Measurements from ENCODE around the gene TMEM95.
"Not testable (repeated sequence)": the region's sequence is repeated elsewhere in the genome, so short reads cannot be mapped to it uniquely, and the experiment has no call there.

The TMEM95 gene

GRCh38 chr17:7348478-7349242, 6.3 kb upstream of the TMEM95 start:
- no peak for DNase-seq

- peak; percentile 84 for DNase-seq
Measured at GRCh38 chr17:7351665-7352502, 3.1 kb upstream of the TMEM95 start, which contains the start of gene KCTD11. Gene KCTD11 (plus strand): TSS chr17:7352162.

GRCh38 chr17:7352503-7352889, 2.5 kb upstream of the TMEM95 start:
- peak; percentile 30 for DNase-seq

GRCh38 chr17:7352910-7353635, 1.9 kb upstream of the TMEM95 start:
- no peak for DNase-seq

GRCh38 chr17:7354262-7354843, 603 bp upstream of the TMEM95 start:
- DNase-seq, result peak; percentile 38

GRCh38 chr17:7355573-7355972, 617 bp downstream of the TMEM95 start:
- DNase-seq, result no peak

GRCh38 chr17:7356072-7356549, 1.2 kb downstream of the TMEM95 start:
- peak; percentile 88 for DNase-seq

GRCh38 chr17:7356756-7357155, 1.8 kb downstream of the TMEM95 start:
- no peak for DNase-seq

GRCh38 chr17:7357381-7357780, 2.4 kb downstream of the TMEM95 start:
- DNase-seq, result no peak

DNA sequence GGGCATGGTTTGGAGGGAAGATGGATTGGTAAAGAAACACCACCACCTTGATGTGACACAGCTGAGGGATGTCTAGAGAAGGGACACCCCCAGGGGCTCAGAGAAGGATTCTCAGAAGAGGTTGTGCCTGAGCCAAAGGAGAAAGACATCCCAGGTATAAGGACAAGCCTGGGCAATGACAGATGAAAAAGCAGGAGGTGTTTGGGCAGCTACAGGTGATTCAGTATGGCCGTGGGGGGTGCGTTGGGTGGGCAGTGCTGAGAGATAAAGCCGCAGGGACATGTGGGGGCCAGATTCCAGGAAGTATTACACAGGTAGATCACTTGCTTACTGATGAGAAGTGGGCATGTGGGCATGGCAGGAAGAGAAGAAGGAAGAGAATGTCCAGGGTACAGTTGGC, 7.0 kb downstream of the TMEM95 start:
- DNase-seq, result no peak

- no peak for DNase-seq
Measured at GRCh38 chr17:7363311-7363710, 8.4 kb downstream of the TMEM95 start.

GRCh38 chr17:7365963-7366362, 11.0 kb downstream of the TMEM95 start:
- DNase-seq, result not testable (repeated sequence)

DNA sequence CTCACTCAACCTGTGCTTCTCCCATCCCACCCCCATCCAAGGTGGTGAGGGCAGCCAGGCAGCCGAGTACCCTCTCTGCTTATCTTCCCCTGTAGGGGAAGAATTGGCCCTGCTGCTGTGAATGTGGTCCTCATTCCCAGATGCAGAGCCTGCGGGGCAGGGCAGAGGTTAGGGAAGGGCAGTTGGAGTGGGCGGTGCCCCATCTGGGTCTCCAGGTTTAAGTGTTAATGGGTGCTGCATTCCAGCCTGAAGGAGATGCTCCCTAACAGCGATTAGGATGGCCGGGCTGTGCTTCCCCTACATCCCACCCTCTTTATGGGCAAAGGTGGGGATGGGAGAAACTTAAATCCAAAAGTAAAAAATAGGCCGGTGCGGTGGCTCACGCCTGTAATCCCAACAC, 12.1 kb downstream of the TMEM95 start:
- DNase-seq, result no peak

GRCh38 chr17:7367918-7368598, 13.1 kb downstream of the TMEM95 start:
- DNase-seq, result no peak

- not testable (repeated sequence) for DNase-seq
Measured at GRCh38 chr17:7368599-7368994, 13.6 kb downstream of the TMEM95 start.

DNA sequence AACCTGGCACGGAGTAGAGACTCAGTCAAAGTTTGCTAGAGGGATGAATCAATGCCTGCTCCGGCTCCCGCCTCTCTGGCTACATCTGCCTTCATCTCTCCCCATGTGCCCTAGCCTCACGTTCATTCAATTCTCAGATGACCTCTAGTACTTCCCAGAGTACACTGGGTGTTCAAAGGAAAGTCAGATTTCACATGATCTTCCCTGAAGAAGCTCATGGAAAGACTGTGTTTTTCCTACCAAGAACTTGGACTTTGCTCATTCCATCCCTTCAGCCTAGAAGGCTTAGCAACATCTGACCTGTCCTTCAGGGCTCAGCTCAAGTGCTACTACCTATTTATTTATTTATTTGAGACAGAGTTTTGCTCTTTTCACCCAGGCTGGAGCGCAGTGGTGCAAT, 14.9 kb downstream of the TMEM95 start:
- no peak for DNase-seq

DNA sequence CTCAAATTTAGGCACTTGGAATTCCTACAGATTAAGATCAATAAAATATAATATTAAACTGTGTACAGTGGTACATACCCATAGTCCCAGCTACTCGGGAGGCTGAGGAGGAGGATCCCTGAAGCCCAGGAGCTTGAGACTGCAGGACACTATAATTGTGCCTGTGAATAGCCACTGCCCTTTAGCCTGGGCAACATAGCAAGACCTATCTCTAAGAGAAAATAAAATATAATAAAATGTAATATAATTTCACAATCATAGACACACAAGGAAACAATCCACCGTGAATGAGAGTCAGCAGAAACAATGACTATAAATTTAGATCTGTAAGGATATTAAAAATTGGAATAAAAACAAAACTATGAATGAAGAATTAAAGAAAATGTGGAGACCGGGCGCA, 15.9 kb downstream of the TMEM95 start:
- DNase-seq, result no peak

GRCh38 chr17:7374353-7374752, 19.4 kb downstream of the TMEM95 start:
- DNase-seq, result no peak

DNA sequence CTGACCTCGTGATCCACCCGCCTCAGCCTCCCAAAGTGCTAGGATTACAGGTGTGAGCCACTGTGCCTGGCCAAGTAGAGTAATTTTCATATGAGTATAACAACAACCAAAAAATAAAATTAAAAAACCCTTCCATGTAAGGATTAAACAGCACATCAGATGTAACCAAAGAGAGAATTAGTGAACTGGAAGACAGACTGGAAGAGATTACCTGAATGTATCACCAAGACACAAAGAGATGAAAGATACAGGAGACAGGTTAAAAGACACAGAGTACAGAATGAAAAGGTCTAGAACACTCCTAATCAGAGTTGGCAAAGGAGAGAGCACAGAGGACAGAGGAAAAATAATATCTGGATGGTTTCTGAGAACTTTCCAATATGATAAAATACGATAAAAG, 24.2 kb downstream of the TMEM95 start:
- DNase-seq, result no peak

DNA sequence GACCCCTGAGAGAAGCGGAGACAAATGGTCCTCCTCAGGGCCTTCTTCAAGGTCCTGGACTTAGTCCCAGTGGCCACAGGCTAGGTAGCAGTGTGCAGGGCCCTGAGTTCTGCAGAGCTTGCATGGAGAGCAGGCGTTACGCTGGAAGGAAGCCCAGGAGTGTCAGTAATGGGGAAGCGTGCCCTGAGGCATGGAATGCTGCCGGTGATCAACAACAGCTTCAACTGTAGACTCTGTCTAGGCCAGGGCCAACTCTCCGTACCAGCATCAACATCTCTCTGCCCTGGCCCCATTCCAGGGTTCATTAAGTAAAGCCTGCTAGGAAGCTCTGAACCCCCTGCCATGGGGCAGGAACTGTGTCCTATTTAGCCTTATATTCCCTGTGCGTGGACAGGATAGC, 25.4 kb downstream of the TMEM95 start:
- no peak for DNase-seq

GRCh38 chr17:7380855-7381683, 26.1 kb downstream of the TMEM95 start, which contains the start of gene TNK1:
Gene TNK1 (plus strand): TSS chr17:7381089. CDS start chr17:7382927, 1,838 bp downstream.
- DNase-seq, result no peak
